ENCODE data around the gene LILRA1.
"Not testable (repeated sequence)": the region's sequence is repeated elsewhere in the genome, so short reads cannot be mapped to it uniquely, and the experiment has no call there.

Gene LILRA1

GRCh38 chr19:54593445-54593844, at the start of gene LILRA1:
TSS of gene LILRA1 (plus strand) at chr19:54593632. CDS start at chr19:54594245, 613 bp downstream.
- not testable (repeated sequence) for DNase-seq (ENCODE audit: low read depth in 2 of 2)

- no peak for DNase-seq (ENCODE audit: low read depth in 2 of 2)
These were observed 44.6 kb upstream of the LILRA1 start for GRCh38 chr19:54548806-54549205.

- DNase-seq (ENCODE audit: low read depth in 2 of 2) = no peak
These were observed 44.2 kb upstream of the LILRA1 start for GRCh38 chr19:54549224-54549623.

GRCh38 chr19:54551293-54551692, 42.1 kb upstream of the LILRA1 start:
- no peak for DNase-seq (ENCODE audit: low read depth in 2 of 2)

GRCh38 chr19:54551950-54552912, 41.2 kb upstream of the LILRA1 start:
- no peak for DNase-seq (ENCODE audit: low read depth in 2 of 2)

GRCh38 chr19:54552913-54553310, 40.5 kb upstream of the LILRA1 start:
- DNase-seq (ENCODE audit: low read depth in 2 of 2) = no peak

GRCh38 chr19:54554006-54554405, 39.4 kb upstream of the LILRA1 start:
- no peak for DNase-seq (ENCODE audit: low read depth in 2 of 2)

GRCh38 chr19:54554896-54555295, 38.5 kb upstream of the LILRA1 start:
- DNase-seq (ENCODE audit: low read depth in 2 of 2) = no peak

- DNase-seq (ENCODE audit: low read depth in 2 of 2) = no peak
These were observed 37.2 kb upstream of the LILRA1 start for GRCh38 chr19:54556194-54556593.

- no peak for DNase-seq (ENCODE audit: low read depth in 2 of 2)
These were observed 35.1 kb upstream of the LILRA1 start for GRCh38 chr19:54558339-54558738.

- no peak for DNase-seq (ENCODE audit: low read depth in 2 of 2)
These were observed 32.5 kb upstream of the LILRA1 start for GRCh38 chr19:54560881-54561385.

GRCh38 chr19:54561840-54562239, 31.6 kb upstream of the LILRA1 start:
- no peak for DNase-seq (ENCODE audit: low read depth in 2 of 2)

GRCh38 chr19:54563206-54563605, 30.2 kb upstream of the LILRA1 start:
- not testable (repeated sequence) for DNase-seq (ENCODE audit: low read depth in 2 of 2)

GRCh38 chr19:54570316-54570715, 23.1 kb upstream of the LILRA1 start:
- no peak for DNase-seq (ENCODE audit: low read depth in 2 of 2)

- not testable (repeated sequence) for DNase-seq (ENCODE audit: low read depth in 2 of 2)
These were observed 21.5 kb upstream of the LILRA1 start for GRCh38 chr19:54571715-54572615.

- DNase-seq (ENCODE audit: low read depth in 2 of 2) = no peak
These were observed 20.6 kb upstream of the LILRA1 start for GRCh38 chr19:54572696-54573311.

- DNase-seq (ENCODE audit: low read depth in 2 of 2) = no peak
These were observed 20.0 kb upstream of the LILRA1 start, which contains the start of gene LILRA2 for GRCh38 chr19:54573330-54573872. TSS of gene LILRA2 (plus strand) at chr19:54573790. CDS start at chr19:54573879, 89 bp downstream.

- no peak for DNase-seq (ENCODE audit: low read depth in 2 of 2)
These were observed 19.4 kb upstream of the LILRA1 start for GRCh38 chr19:54574051-54574450.

GRCh38 chr19:54574527-54575056, 18.8 kb upstream of the LILRA1 start:
- no peak for DNase-seq (ENCODE audit: low read depth in 2 of 2)

- DNase-seq (ENCODE audit: low read depth in 2 of 2) = not testable (repeated sequence)
These were observed 18.2 kb upstream of the LILRA1 start for GRCh38 chr19:54575205-54575604.

- no peak for DNase-seq (ENCODE audit: low read depth in 2 of 2)
These were observed 16.9 kb upstream of the LILRA1 start for GRCh38 chr19:54576411-54576976.

All from stimulated activated CD4-positive, alpha-beta T cell treated with anti-CD3 and anti-CD28 coated beads, Interleukin-1b, Interleukin-23, amount 100 ng/mL, for 1 hour (primary cell).